GOT3 (cell line): ENCODE results near the gene ADGRL3.

ENCODE experiments used
- DNase-seq: peaks from one replicate; lab custom pipeline; 2025; ENCODE audit warnings: mixed read lengths; lab: John Stamatoyannopoulos, UW

The ADGRL3 gene

GRCh38 chr4:61200187-61200915 lies at the start of gene ADGRL3:
Gene ADGRL3 (plus strand): TSS chr4:61200326.
- no peak for DNase-seq

- no peak for DNase-seq
Observed at GRCh38 chr4:61152433-61152832, 47.7 kb upstream of the ADGRL3 start.

GRCh38 chr4:61160478-61160877 lies 39.6 kb upstream of the ADGRL3 start:
- no peak for DNase-seq

GRCh38 chr4:61162116-61162515 lies 38.0 kb upstream of the ADGRL3 start:
- no peak for DNase-seq

GRCh38 chr4:61173799-61174198 lies 26.3 kb upstream of the ADGRL3 start:
- DNase-seq = no peak

GRCh38 chr4:61175495-61175894 lies 24.6 kb upstream of the ADGRL3 start:
- no peak for DNase-seq

GRCh38 chr4:61177367-61177766 lies 22.8 kb upstream of the ADGRL3 start:
- DNase-seq = no peak

- no peak for DNase-seq
Observed at GRCh38 chr4:61180405-61180804, 19.7 kb upstream of the ADGRL3 start.

- no peak for DNase-seq
Observed at GRCh38 chr4:61182915-61183314, 17.2 kb upstream of the ADGRL3 start.

- no peak for DNase-seq
Observed at GRCh38 chr4:61185288-61185687, 14.8 kb upstream of the ADGRL3 start.

- DNase-seq = no peak
Observed at GRCh38 chr4:61192392-61192791, 7.7 kb upstream of the ADGRL3 start.

GRCh38 chr4:61193863-61194262 lies 6.3 kb upstream of the ADGRL3 start:
- no peak for DNase-seq

GRCh38 chr4:61194571-61194970 lies 5.6 kb upstream of the ADGRL3 start:
- DNase-seq = no peak

- no peak for DNase-seq
Observed at GRCh38 chr4:61195101-61195500, 5.0 kb upstream of the ADGRL3 start.

- no peak for DNase-seq
Observed at GRCh38 chr4:61198686-61199085, 1.4 kb upstream of the ADGRL3 start.

- no peak for DNase-seq
Observed at GRCh38 chr4:61199873-61200186, 296 bp upstream of the ADGRL3 start.

GRCh38 chr4:61200916-61201526 lies 895 bp downstream of the ADGRL3 start:
- DNase-seq = no peak

GRCh38 chr4:61201561-61201960 lies 1.4 kb downstream of the ADGRL3 start:
- DNase-seq = no peak

- no peak for DNase-seq
Observed at GRCh38 chr4:61201961-61202637, 2.0 kb downstream of the ADGRL3 start.

- DNase-seq = no peak
Observed at GRCh38 chr4:61202638-61203435, 2.7 kb downstream of the ADGRL3 start.

- DNase-seq = no peak
Observed at GRCh38 chr4:61203436-61203790, 3.3 kb downstream of the ADGRL3 start.

- no peak for DNase-seq
Observed at GRCh38 chr4:61204353-61205060, 4.4 kb downstream of the ADGRL3 start.
